Heart left ventricle (tissue), 13 donors: Measurements from ENCODE around the gene SMIM28.

ENCODE experiments used
- POLR2A ChIP-seq, 2 donors: fragments of 450-650 bp; IDR thresholded peaks; one replicate each; pipeline ENCODE4 v1.6.1; 2017; ENCODE audit warnings: antibody characterized with exemption in 2 of 2, mild to moderate bottlenecking in 2 of 2, moderate library complexity in 2 of 2
- TF ChIP-seq, protein P1 (sequence below), 12 donors: fragments of 200-600 bp; sonication (generic) in 4 of 12; IDR thresholded peaks; one replicate each; pipeline versions ENCODE4 v1.5.0 to v1.8.0; 2018 to 2022; ENCODE audit warnings: antibody characterized with exemption in 12 of 12, mild to moderate bottlenecking in 5 of 12
- donor health status: ischemic (EF 13 %, LVEDD 7.1; RV severe dilation, severe dysfunction).
- donor health status: DM: no; HTN: yes; CAD: no.
- donor health status: DM: no; HTN: no; CAD: no.
- donor health status: ischemic (EF 25% LVEDD 6.9; RV normal size, moderate dysfunction).
- donor health status: ischemic (EF 25% LVEDD 5.7; RV mildly dilated, moderate dysfunction).
- donor health status: ischemic (EF 35%, LVEDD 5.7; RV mildly dilated, moderate dysfunction).
- donor health status: nonischemic (EF 11% LVEDD 7.7; RV severe dilation, severe dysfunction).
- donor health status: DM: yes; HTN: yes; CAD: no.
- donor health status: PGD.
- donor health status: ischemic (EF 29% LVEDD 5.4; RV normal size, mild dysfunction).
- donor health status: nonischemic (EF 23%, LVEDD 6.1; RV moderate dilation, normal function).

- TF ChIP-seq, protein P1, sequence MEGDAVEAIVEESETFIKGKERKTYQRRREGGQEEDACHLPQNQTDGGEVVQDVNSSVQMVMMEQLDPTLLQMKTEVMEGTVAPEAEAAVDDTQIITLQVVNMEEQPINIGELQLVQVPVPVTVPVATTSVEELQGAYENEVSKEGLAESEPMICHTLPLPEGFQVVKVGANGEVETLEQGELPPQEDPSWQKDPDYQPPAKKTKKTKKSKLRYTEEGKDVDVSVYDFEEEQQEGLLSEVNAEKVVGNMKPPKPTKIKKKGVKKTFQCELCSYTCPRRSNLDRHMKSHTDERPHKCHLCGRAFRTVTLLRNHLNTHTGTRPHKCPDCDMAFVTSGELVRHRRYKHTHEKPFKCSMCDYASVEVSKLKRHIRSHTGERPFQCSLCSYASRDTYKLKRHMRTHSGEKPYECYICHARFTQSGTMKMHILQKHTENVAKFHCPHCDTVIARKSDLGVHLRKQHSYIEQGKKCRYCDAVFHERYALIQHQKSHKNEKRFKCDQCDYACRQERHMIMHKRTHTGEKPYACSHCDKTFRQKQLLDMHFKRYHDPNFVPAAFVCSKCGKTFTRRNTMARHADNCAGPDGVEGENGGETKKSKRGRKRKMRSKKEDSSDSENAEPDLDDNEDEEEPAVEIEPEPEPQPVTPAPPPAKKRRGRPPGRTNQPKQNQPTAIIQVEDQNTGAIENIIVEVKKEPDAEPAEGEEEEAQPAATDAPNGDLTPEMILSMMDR (IDR thresholded peaks at IDR 0.05) = no peak
- TF ChIP-seq POLR2A (IDR thresholded peaks at IDR 0.05) = no peak
These were observed 29.8 kb upstream of the SMIM28 start for GRCh38 chr6:138347864-138348263.
